Amygdala (tissue), 56 donors: ENCODE results near the gene TNFSF9.

ENCODE experiments used
- DNase-seq, 56 donors: peaks; one replicate each; lab custom pipeline; 2025; lab: John Stamatoyannopoulos, UW

The TNFSF9 gene

GRCh38 chr19:6503407-6504201 is 27.2 kb upstream of the TNFSF9 start:
- DNase-seq, result no peak

- DNase-seq, result peak in 1 of 56 donors; percentile 43
Observed at GRCh38 chr19:6508028-6508771, 22.6 kb upstream of the TNFSF9 start.

GRCh38 chr19:6509118-6509971 is 21.5 kb upstream of the TNFSF9 start:
- peak; percentile 49 to 98 (median 91) for DNase-seq

GRCh38 chr19:6510618-6511017 is 20.2 kb upstream of the TNFSF9 start:
- no peak for DNase-seq

GRCh38 chr19:6514089-6514488 is 16.7 kb upstream of the TNFSF9 start:
- no peak for DNase-seq

GRCh38 chr19:6514926-6515544 is 15.8 kb upstream of the TNFSF9 start:
- no peak for DNase-seq

GRCh38 chr19:6516018-6516658 is 14.7 kb upstream of the TNFSF9 start:
- peak; percentile 15 to 98 (median 91) for DNase-seq

GRCh38 chr19:6516659-6517291 is 14.1 kb upstream of the TNFSF9 start:
- peak; percentile 25 to 96 (median 79) for DNase-seq

GRCh38 chr19:6518145-6518911 is 12.5 kb upstream of the TNFSF9 start:
- no peak for DNase-seq

- DNase-seq, result no peak
Observed at GRCh38 chr19:6519289-6519688, 11.5 kb upstream of the TNFSF9 start.

- DNase-seq, result no peak
Observed at GRCh38 chr19:6521718-6522646, 8.8 kb upstream of the TNFSF9 start.

- DNase-seq, result no peak
Observed at GRCh38 chr19:6522712-6523111, 8.1 kb upstream of the TNFSF9 start.

- peak in 1 of 56 donors; percentile 44 for DNase-seq
Observed at GRCh38 chr19:6524311-6524710, 6.5 kb upstream of the TNFSF9 start.

- no peak for DNase-seq
Observed at GRCh38 chr19:6527893-6528543, 2.8 kb upstream of the TNFSF9 start.

GRCh38 chr19:6528544-6529121 is 2.2 kb upstream of the TNFSF9 start:
- peak in 43 of 56 donors; percentile 9 to 78 (median 46) for DNase-seq

GRCh38 chr19:6529351-6529750 is 1.5 kb upstream of the TNFSF9 start:
- no peak for DNase-seq

- DNase-seq, result no peak
Observed at GRCh38 chr19:6529937-6530385, 865 bp upstream of the TNFSF9 start.
